OCI-LY7 (cell line): ENCODE data around the gene NTM. TPM values are rescaled to one million over a fixed set of nuclear protein-coding genes. Genes with fewer than 3 reads are reported as not detected.

Source experiments
- BruUV-seq: library from RNA; stranded (reverse); fragments of 400-500 nt; replicated peaks from 2 replicates; lab custom pipeline; 2021; lab: Mats Ljungman, UMichigan
- CTCF ChIA-PET: fragments of 300-600 bp; sonication (Branson Sonifier 250); formaldehyde crosslinking; loops from one replicate; lab custom pipeline; 2022; ENCODE audit warnings: antibody characterized with exemption; ENCODE audit not compliant: unreplicated experiment; lab: Charles Lee
- POLR2A ChIA-PET: fragments of 300-600 bp; sonication (Branson Sonifier 250); formaldehyde crosslinking; loops from one replicate; lab custom pipeline; 2022; ENCODE audit warnings: antibody characterized with exemption; lab: Charles Lee
- DNase-seq: peaks from one replicate; pipeline ENCODE4 v3.0.0-alpha.2; 2015; ENCODE audit warnings: low spot score
- H2AFZ ChIP-seq: fragments of 200-600 bp; sonication (generic), shearing (Covaris generic); 2 replicates; pipeline ENCODE4 v1.6.1; 2014; ENCODE audit warnings: mild to moderate bottlenecking, antibody characterized with exemption, low read length, moderate library complexity
- H3K27ac ChIP-seq: fragments of 200-600 bp; sonication (generic); 2 replicates; pipeline ENCODE4 v1.5.1; 2014; ENCODE audit warnings: mixed run types, low read depth, mild to moderate bottlenecking, moderate library complexity, low read length, inconsistent platforms; ENCODE audit not compliant: poor library complexity, severe bottlenecking
- H3K36me3 ChIP-seq: fragments of 200-600 bp; sonication (generic); 2 replicates; pipeline ENCODE4 v1.6.1; 2014; ENCODE audit warnings: mild to moderate bottlenecking, antibody characterized with exemption, low read length, moderate library complexity, mixed read lengths; ENCODE audit not compliant: insufficient read depth
- H3K4me1 ChIP-seq: fragments of 200-600 bp; sonication (generic); 2 replicates; pipeline ENCODE4 v1.5.1; 2014; ENCODE audit warnings: mild to moderate bottlenecking, low read length; ENCODE audit not compliant: insufficient read depth, poor library complexity, severe bottlenecking
- H3K4me2 ChIP-seq: fragments of 200-600 bp; sonication (generic); 2 replicates; pipeline ENCODE4 v1.6.1; 2014; ENCODE audit warnings: mild to moderate bottlenecking, low read length
- H3K4me3 ChIP-seq: fragments of 200-600 bp; sonication (generic); 2 replicates; pipeline ENCODE4 v1.5.1; 2014; ENCODE audit warnings: mild to moderate bottlenecking, low read depth, low read length; ENCODE audit not compliant: poor library complexity, severe bottlenecking
- H3K79me2 ChIP-seq: fragments of 200-600 bp; sonication (generic); 2 replicates; pipeline ENCODE4 v1.6.1; 2016; ENCODE audit warnings: low read depth, mild to moderate bottlenecking, low read length, moderate library complexity, mixed read lengths; ENCODE audit not compliant: insufficient read depth
- H3K9me2 ChIP-seq: fragments of 200-600 bp; sonication (generic); 2 replicates; pipeline ENCODE4 v1.6.1; 2016; ENCODE audit warnings: mild to moderate bottlenecking, low read length, mixed read lengths; ENCODE audit not compliant: insufficient read depth
- H3K9me3 ChIP-seq: fragments of 200-600 bp; sonication (generic); 2 replicates; pipeline ENCODE4 v1.6.1; 2014; ENCODE audit warnings: mild to moderate bottlenecking, mixed run types, low read length, mixed read lengths
- H4K20me1 ChIP-seq: fragments of 200-600 bp; sonication (generic); 2 replicates; pipeline ENCODE4 v1.6.1; 2014; ENCODE audit warnings: mild to moderate bottlenecking, antibody characterized with exemption, low read length, moderate library complexity, mixed read lengths; ENCODE audit not compliant: insufficient read depth
- CTCF ChIP-seq: fragments of 200-600 bp; sonication (generic); conservative IDR thresholded peaks from 2 replicates; pipeline ENCODE4 v1.5.1; 2014; ENCODE audit warnings: mild to moderate bottlenecking, antibody characterized with exemption, low read length, moderate library complexity, mixed read lengths
- EZH2phosphoT487 ChIP-seq: fragments of 200-600 bp; sonication (generic); IDR thresholded peaks from 2 replicates; pipeline ENCODE4 v1.6.1; 2018; ENCODE audit warnings: low read depth, borderline replicate concordance, mild to moderate bottlenecking, mixed run types, antibody characterized with exemption, low read length, moderate library complexity, mixed read lengths
- intact Hi-C: fragments of 100-400 bp; cut with micrococcal nuclease; formaldehyde crosslinking; loops from one replicate; pipeline ENCODE4 v1.10.0; 2022; ENCODE audit not compliant: unreplicated experiment
- total RNA-seq, 2 experiments: library from RNA; depleted of rRNA in 1 of 2; stranded (reverse); fragments of >200 nt in 1 of 2; shearing (Covaris generic) in 1 of 2; gene quantifications; 2 replicates each; pipeline ENCODE4 v1.2.3, GENCODE V29; 2014 to 2022

NTM gene
- total RNA-seq, 2 experiments from 2014 or later = not detected

- Histone ChIP-seq H3K9me3 (no peaks in the 10 kb centered on the region), H3K4me2 (no peak overlapping the region), H3K36me3 (no peaks in the 10 kb centered on the region), H4K20me1 (no peaks in the 10 kb centered on the region), H3K27ac (no peak overlapping the region), H3K9me2 (no peaks in the 10 kb centered on the region), H3K79me2 (no peaks in the 10 kb centered on the region), H3K4me3 (no peak overlapping the region), H3K4me1 (no peaks in the 10 kb centered on the region), H2AFZ (no peak overlapping the region)
- intact Hi-C loops = no loop called here
- no TSS peak for BruUV-seq
- ChIA-PET POLR2A (no interaction called here), CTCF (no interaction called here)
- DNase-seq = no peak
- TF ChIP-seq CTCF = no peak
- no peak for TF ChIP-seq EZH2phosphoT487
These were observed 966.5 kb downstream of the NTM start for GRCh38 chr11:132336781-132337535.

GRCh38 chr11:132337819-132338416 is 967.5 kb downstream of the NTM start:
- DNase-seq = no peak
- H4K20me1 ChIP-seq = no peaks in the 10 kb centered on the region
- no peak overlapping the region for H2AFZ ChIP-seq
- no peaks in the 10 kb centered on the region for H3K9me3 ChIP-seq
- H3K4me3 ChIP-seq = no peak overlapping the region
- BruUV-seq = no TSS peak
- ChIA-PET POLR2A (no interaction called here), CTCF (no interaction called here)
- H3K4me2 ChIP-seq = no peak overlapping the region
- no peak overlapping the region for H3K27ac ChIP-seq
- TF ChIP-seq EZH2phosphoT487 = no peak
- TF ChIP-seq CTCF = no peak
- H3K79me2 ChIP-seq = no peaks in the 10 kb centered on the region
- H3K9me2 ChIP-seq = no peaks in the 10 kb centered on the region
- no peaks in the 10 kb centered on the region for H3K4me1 ChIP-seq
- intact Hi-C loops = no loop called here
- no peaks in the 10 kb centered on the region for H3K36me3 ChIP-seq

- TF ChIP-seq EZH2phosphoT487 = no peak
- TF ChIP-seq CTCF = no peak
These were observed 972.0 kb downstream of the NTM start for GRCh38 chr11:132342408-132342807.

More at GRCh38 chr11:132342408-132342807, 972.0 kb downstream of the NTM start:
- POLR2A ChIA-PET = interaction anchor here (0.8 kb wide), 1 partner anchor 9 kb away, joined by 3 read pairs; no protein-coding TSS in a partner anchor
- BruUV-seq = no TSS peak
- CTCF ChIA-PET = no interaction called here
- Histone ChIP-seq H4K20me1 (no peaks in the 10 kb centered on the region), H3K9me3 (no peaks in the 10 kb centered on the region), H3K79me2 (no peaks in the 10 kb centered on the region), H3K4me1 (no peaks in the 10 kb centered on the region), H2AFZ (no peak overlapping the region), H3K4me3 (no peak overlapping the region), H3K27ac (no peak overlapping the region), H3K4me2 (no peak overlapping the region), H3K9me2 (no peaks in the 10 kb centered on the region), H3K36me3 (no peaks in the 10 kb centered on the region)
- intact Hi-C loops = no loop called here
- no peak for DNase-seq
